Measurements from ENCODE around the gene MAX. TPM values are rescaled to one million over a fixed set of nuclear protein-coding genes. Genes with fewer than 3 reads are reported as not detected.

The MAX gene
- total RNA-seq, 4 donors from 2014 or later, result 27.5 to 50.0 (median 37.2) TPM

DNA sequence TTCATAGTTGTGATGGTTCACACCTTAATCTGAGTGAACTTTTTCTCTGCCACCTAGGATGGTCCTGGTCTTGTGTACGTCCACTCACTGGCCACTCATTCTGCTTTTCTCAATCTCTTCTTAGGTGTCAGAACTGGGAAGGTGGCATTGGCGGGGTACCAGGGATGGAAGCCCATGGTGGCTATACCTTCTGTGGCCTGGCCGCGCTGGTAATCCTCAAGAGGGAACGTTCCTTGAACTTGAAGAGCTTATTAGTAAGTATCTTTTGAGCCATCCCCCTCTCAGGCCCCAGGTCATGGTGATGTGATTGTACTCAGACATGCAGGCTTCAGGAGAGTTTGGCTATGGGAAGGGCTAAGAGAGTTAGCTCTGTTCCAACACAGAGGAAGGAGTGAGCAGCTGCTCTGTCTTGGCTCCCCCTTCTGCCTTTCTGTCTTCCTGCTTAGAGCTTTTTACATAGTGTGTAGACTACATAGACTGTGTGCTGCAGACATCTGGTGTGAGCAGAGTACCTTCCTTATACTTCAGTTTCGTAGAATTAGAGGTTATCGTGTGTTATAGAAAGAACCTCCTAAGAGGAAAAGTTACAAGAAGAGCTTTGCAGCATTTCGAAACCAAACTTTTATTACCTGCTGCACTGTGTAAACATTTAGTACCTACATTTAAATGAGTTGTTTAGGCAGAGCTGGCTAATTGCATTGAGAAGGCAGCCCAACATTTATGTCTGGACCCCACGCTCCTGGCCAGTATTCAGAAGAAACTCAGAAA is 61.5 kb downstream of the MAX start:
- H3K36me3 ChIP-seq, result peaks cover 0 to 30% of the 10 kb centered on the region in 2 donors
- in situ Hi-C loops (cut with MboI; ENCODE audit: low sequenced_read_pairs in 4 of 4), result no loop called here
- ATAC-seq, result no peak
- no peak overlapping the region for H3K4me3 ChIP-seq
- H3K27me3 ChIP-seq, result no peaks in the 10 kb centered on the region
- no peak overlapping the region for H3K27ac ChIP-seq
- no peaks in the 10 kb centered on the region for H3K9me3 ChIP-seq
- no peaks in the 10 kb centered on the region for H3K4me1 ChIP-seq
- TF ChIP-seq, protein P1, sequence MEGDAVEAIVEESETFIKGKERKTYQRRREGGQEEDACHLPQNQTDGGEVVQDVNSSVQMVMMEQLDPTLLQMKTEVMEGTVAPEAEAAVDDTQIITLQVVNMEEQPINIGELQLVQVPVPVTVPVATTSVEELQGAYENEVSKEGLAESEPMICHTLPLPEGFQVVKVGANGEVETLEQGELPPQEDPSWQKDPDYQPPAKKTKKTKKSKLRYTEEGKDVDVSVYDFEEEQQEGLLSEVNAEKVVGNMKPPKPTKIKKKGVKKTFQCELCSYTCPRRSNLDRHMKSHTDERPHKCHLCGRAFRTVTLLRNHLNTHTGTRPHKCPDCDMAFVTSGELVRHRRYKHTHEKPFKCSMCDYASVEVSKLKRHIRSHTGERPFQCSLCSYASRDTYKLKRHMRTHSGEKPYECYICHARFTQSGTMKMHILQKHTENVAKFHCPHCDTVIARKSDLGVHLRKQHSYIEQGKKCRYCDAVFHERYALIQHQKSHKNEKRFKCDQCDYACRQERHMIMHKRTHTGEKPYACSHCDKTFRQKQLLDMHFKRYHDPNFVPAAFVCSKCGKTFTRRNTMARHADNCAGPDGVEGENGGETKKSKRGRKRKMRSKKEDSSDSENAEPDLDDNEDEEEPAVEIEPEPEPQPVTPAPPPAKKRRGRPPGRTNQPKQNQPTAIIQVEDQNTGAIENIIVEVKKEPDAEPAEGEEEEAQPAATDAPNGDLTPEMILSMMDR (IDR thresholded peaks at IDR 0.05 in 4 of 5, conservative IDR thresholded peaks at IDR 0.05 in 1 of 5), result no peak
- no peak for TF ChIP-seq POLR2A (IDR thresholded peaks at IDR 0.05)
- no peak for DNase-seq
- intact Hi-C loops (cut with DNase I; ENCODE audit: low total_unique reads), result no loop called here

DNA sequence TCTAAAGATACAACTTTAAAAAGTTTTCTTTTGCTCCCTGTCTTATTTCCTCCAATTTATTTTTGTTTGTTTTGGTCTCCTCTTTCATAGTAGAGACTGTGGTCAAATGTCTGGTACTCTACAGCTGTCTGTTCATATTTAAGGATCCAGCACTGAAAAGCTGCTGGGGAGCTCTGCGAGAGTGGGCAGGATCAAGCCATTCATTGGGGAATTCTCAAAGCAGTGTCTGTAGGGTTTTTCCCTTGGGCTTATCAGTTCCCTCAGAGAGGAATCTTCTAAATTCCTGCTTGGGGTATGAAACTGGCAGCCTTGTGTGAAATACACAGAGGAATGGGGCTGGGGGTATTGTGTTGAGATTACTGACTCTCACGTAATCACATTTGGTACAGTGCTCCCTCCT is 63.4 kb downstream of the MAX start:
- no peak overlapping the region for H3K4me3 ChIP-seq
- H3K27me3 ChIP-seq, result no peaks in the 10 kb centered on the region
- H3K27ac ChIP-seq, result no peak overlapping the region
- no peaks in the 10 kb centered on the region for H3K9me3 ChIP-seq
- H3K36me3 ChIP-seq, result peaks cover 0 to 21% of the 10 kb centered on the region in 2 donors
- DNase-seq, result no peak
- no peak for ATAC-seq
- intact Hi-C loops (cut with DNase I; ENCODE audit: low total_unique reads) (no loop called here), in situ Hi-C loops (cut with MboI; ENCODE audit: low sequenced_read_pairs in 4 of 4) (no loop called here)
- TF ChIP-seq POLR2A (IDR thresholded peaks at IDR 0.05), result no peak
- TF ChIP-seq, protein P1 (IDR thresholded peaks at IDR 0.05 in 4 of 5, conservative IDR thresholded peaks at IDR 0.05 in 1 of 5), result no peak
- H3K4me1 ChIP-seq, result peaks cover 0 to 7% of the 10 kb centered on the region in 2 donors

DNA sequence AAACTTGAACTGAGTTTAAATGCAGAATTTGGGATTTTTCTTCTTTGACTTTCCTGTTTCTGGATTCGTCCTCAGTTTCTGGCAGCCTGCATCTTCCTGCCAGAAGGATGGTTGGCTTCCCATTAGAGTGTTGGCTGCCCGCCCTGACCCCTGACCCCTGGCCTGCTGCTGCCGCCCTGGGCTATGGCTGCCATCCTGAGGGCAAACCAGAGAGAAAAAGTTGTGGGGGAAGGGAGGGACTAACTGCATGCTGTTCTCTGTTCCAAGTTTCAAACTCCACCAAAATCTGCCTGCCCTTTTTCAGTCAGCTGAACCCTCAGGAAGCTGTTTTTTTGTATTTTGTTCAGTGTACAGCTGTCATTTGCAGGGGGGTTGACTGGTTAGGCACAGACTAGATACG is 67.3 kb downstream of the MAX start:
- TF ChIP-seq, protein P1 (IDR thresholded peaks at IDR 0.05 in 4 of 5, conservative IDR thresholded peaks at IDR 0.05 in 1 of 5), result no peak
- TF ChIP-seq POLR2A (IDR thresholded peaks at IDR 0.05), result no peak
- intact Hi-C loops (cut with DNase I; ENCODE audit: low total_unique reads) (no loop called here), in situ Hi-C loops (cut with MboI; ENCODE audit: low sequenced_read_pairs in 4 of 4) (no loop called here)
- peak overlapping the region in 2 of 4 donors; percentile 10 to 30 for H3K27ac ChIP-seq
- ATAC-seq (no peak), DNase-seq (no peak)
- H3K36me3 ChIP-seq, result peaks cover 0 to 6% of the 10 kb centered on the region in 2 donors
- H3K4me3 ChIP-seq, result no peak overlapping the region
- H3K9me3 ChIP-seq, result no peaks in the 10 kb centered on the region
- peaks cover 12 to 16% of the 10 kb centered on the region in 2 donors for H3K4me1 ChIP-seq
- H3K27me3 ChIP-seq, result no peaks in the 10 kb centered on the region

DNA sequence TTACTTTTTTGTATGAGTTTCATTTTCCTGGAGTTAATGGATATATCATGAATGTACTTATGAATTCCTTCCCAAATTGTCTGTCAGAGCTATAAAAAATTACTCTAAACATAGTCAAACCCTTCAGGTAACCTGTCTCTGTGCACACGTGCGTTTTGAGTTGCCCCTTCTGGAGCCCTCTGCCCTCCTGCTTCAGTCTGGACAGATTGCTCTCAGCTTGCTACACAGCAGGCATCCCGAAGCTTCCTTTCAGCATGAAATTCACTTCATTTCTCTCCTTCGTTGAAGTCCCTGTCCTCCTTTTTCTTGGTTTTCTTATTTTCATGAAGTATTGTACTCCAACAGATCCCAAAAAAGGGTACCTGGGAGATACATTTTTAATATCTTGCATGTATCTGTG is 68.3 kb downstream of the MAX start:
- intact Hi-C loops (cut with DNase I; ENCODE audit: low total_unique reads), result loop anchor here (5.0 kb wide), 1 partner anchor 527 kb away; no protein-coding TSS in a partner anchor

More for the DNA sequence above, 68.3 kb downstream of the MAX start:
- in situ Hi-C loops (cut with MboI; ENCODE audit: low sequenced_read_pairs in 4 of 4), result no loop called here
- Histone ChIP-seq H3K9me3 (no peaks in the 10 kb centered on the region), H3K36me3 (peaks cover 0 to 6% of the 10 kb centered on the region in 2 donors), H3K4me1 (peaks cover 12 to 16% of the 10 kb centered on the region in 2 donors), H3K27me3 (no peaks in the 10 kb centered on the region), H3K27ac (no peak overlapping the region), H3K4me3 (no peak overlapping the region)
- DNase-seq (no peak), ATAC-seq (no peak)
- TF ChIP-seq, protein P1 (IDR thresholded peaks at IDR 0.05 in 4 of 5, conservative IDR thresholded peaks at IDR 0.05 in 1 of 5), result no peak
- TF ChIP-seq POLR2A (IDR thresholded peaks at IDR 0.05), result no peak

All from gastrocnemius medialis (tissue), 4 donors.